Activated B cell treated with CpG ODN at 0.5 μM for 24 hours (primary cell): ENCODE results near the gene MAU2. TPM values are rescaled to one million over a fixed set of nuclear protein-coding genes. Genes with fewer than 3 reads are reported as not detected.

Experiments used
- ATAC-seq: fragments of 200-7000 bp; cut with Tn5 transposase; one replicate; pipeline ENCODE4 v1.10.0; 2021; ENCODE audit warnings: low read depth, mild to moderate bottlenecking, moderate library complexity
- CTCF ChIA-PET: fragments of 350-600 bp; sonication (Branson Sonifier 250); formaldehyde crosslinking; loops from one replicate; lab custom pipeline; 2021; ENCODE audit warnings: antibody characterized with exemption; lab: Charles Lee
- POLR2A ChIA-PET: fragments of 350-600 bp; sonication (Branson Sonifier 250); formaldehyde crosslinking; loops from one replicate; lab custom pipeline; 2021; ENCODE audit warnings: antibody characterized with exemption; lab: Charles Lee
- DNase-seq: peaks from one replicate; pipeline ENCODE4 v3.0.0; 2022
- H3K27ac Mint-ChIP-seq: one replicate; pipeline ENCODE4 v1.8.0; 2020; ENCODE audit warnings: mixed read lengths
- H3K27me3 Mint-ChIP-seq: one replicate; pipeline ENCODE4 v1.8.0; 2021; ENCODE audit warnings: mixed read lengths
- H3K36me3 Mint-ChIP-seq: one replicate; pipeline ENCODE4 v1.8.0; 2021; ENCODE audit warnings: low read depth, mixed read lengths
- H3K4me1 Mint-ChIP-seq: one replicate; pipeline ENCODE4 v1.8.0; 2021; ENCODE audit warnings: mixed read lengths
- H3K4me3 Mint-ChIP-seq: one replicate; pipeline ENCODE4 v1.8.0; 2020; ENCODE audit warnings: mild to moderate bottlenecking, mixed read lengths
- H3K9me3 Mint-ChIP-seq: one replicate; pipeline ENCODE4 v1.8.0; 2020; ENCODE audit warnings: mixed read lengths
- intact Hi-C: fragments of 100-400 bp; cut with micrococcal nuclease; formaldehyde crosslinking; loops from one replicate; pipeline ENCODE4 v1.15.1; 2024
- total RNA-seq: library from RNA; stranded (reverse); gene quantifications from 2 replicates; pipeline ENCODE4 v1.2.3, GENCODE V29; 2022
- TF ChIP-seq, protein P1 (sequence below): fragments of 200-600 bp; IDR thresholded peaks from one replicate; pipeline ENCODE4 v1.8.0; 2022; ENCODE audit warnings: antibody characterized with exemption, mild to moderate bottlenecking

Gene MAU2
- total RNA-seq, 1 donor from 2014 or later: 126 TPM

DNA sequence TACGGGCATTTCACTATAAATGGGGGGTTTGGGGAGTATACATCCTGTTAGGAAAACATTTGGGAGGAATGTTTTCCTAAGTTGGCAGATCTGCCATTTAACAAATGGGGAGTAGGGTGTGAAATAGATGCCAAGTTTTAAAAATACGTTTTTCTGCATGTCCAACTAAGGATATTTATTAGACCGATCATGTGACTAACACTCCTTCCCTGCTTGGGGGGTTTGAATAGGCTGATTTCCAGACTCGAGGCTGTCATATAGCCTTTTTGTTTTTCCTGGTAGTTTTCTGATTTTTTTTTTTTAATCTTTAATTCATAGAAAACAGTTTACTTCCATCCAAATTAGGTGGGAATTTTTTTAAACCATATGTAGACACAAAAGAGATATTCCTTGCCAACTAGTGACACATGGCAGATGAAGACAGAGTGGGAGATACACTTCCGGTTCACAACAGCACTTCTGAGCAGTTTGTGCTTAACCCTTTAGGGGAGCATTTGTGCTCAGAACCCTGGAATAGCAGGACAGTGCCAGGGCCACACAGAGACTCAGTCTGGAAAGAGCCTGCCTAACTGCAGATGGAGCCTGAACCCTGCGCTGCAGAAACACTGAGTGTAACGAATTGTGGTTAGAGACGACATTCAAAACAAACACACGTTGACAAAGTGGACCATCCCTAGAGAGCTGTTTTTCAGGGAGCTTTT lies 79.3 kb downstream of the MAU2 start:
- Mint-ChIP-seq H3K27ac (no peak overlapping the region), H3K9me3 (no peaks in the 10 kb centered on the region), H3K4me1 (peaks cover 21% of the 10 kb centered on the region), H3K36me3 (no peaks in the 10 kb centered on the region), H3K27me3 (no peaks in the 10 kb centered on the region), H3K4me3 (no peak overlapping the region)
- no peak for ATAC-seq
- CTCF ChIA-PET: no interaction called here
- POLR2A ChIA-PET: interaction anchor here (1.9 kb wide), 1 partner anchor 35 kb away, joined by 4 read pairs; no protein-coding TSS in a partner anchor
- TF ChIP-seq, protein P1, sequence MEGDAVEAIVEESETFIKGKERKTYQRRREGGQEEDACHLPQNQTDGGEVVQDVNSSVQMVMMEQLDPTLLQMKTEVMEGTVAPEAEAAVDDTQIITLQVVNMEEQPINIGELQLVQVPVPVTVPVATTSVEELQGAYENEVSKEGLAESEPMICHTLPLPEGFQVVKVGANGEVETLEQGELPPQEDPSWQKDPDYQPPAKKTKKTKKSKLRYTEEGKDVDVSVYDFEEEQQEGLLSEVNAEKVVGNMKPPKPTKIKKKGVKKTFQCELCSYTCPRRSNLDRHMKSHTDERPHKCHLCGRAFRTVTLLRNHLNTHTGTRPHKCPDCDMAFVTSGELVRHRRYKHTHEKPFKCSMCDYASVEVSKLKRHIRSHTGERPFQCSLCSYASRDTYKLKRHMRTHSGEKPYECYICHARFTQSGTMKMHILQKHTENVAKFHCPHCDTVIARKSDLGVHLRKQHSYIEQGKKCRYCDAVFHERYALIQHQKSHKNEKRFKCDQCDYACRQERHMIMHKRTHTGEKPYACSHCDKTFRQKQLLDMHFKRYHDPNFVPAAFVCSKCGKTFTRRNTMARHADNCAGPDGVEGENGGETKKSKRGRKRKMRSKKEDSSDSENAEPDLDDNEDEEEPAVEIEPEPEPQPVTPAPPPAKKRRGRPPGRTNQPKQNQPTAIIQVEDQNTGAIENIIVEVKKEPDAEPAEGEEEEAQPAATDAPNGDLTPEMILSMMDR: no peak
- intact Hi-C loops: loop anchor here (10.0 kb wide), 1 partner anchor 335 kb away; the partner anchor contains the start of gene SLC25A42
- no peak for DNase-seq

- peaks cover 5% of the 10 kb centered on the region for H3K36me3 Mint-ChIP-seq
- ChIA-PET CTCF (interaction anchor here (5.0 kb wide), 1 partner anchor 87 kb away, joined by 49 read pairs; no protein-coding TSS in a partner anchor), POLR2A (interaction anchor here (0.6 kb wide), 2 partner anchors 11 to 15 kb away, joined by 4 to 6 read pairs; no protein-coding TSS in a partner anchor)
Observed at GRCh38 chr19:19402656-19403372, 82.2 kb downstream of the MAU2 start.

GRCh38 chr19:19403373-19403901 lies 82.8 kb downstream of the MAU2 start:
- intact Hi-C loops: loop anchor here (10.0 kb wide), 1 partner anchor 339 kb away; the partner anchor contains the start of gene SLC25A42
- ATAC-seq (no peak), DNase-seq (no peak)
- peak overlapping the region; percentile 63 for H3K27ac Mint-ChIP-seq
- POLR2A ChIA-PET: interaction anchor here (0.6 to 2.5 kb wide), 2 partner anchors 15 to 18 kb away, joined by 6 to 29 read pairs; no protein-coding TSS in a partner anchor
- no peak overlapping the region for H3K4me3 Mint-ChIP-seq
- no peaks in the 10 kb centered on the region for H3K27me3 Mint-ChIP-seq
- CTCF ChIA-PET: interaction anchor here (5.0 kb wide), 1 partner anchor 87 kb away, joined by 49 read pairs; no protein-coding TSS in a partner anchor
- H3K4me1 Mint-ChIP-seq: peaks cover 40% of the 10 kb centered on the region
- H3K9me3 Mint-ChIP-seq: no peaks in the 10 kb centered on the region
- TF ChIP-seq, protein P1: no peak
- H3K36me3 Mint-ChIP-seq: peaks cover 5% of the 10 kb centered on the region

More at GRCh38 chr19:19402656-19403372, 82.2 kb downstream of the MAU2 start:
- Mint-ChIP-seq H3K9me3 (no peaks in the 10 kb centered on the region), H3K27ac (peak overlapping the region; percentile 63), H3K4me1 (peaks cover 34% of the 10 kb centered on the region), H3K4me3 (no peak overlapping the region), H3K27me3 (no peaks in the 10 kb centered on the region)
- TF ChIP-seq, protein P1: no peak
- intact Hi-C loops: loop anchor here (10.0 kb wide), 1 partner anchor 338 kb away; the partner anchor contains the start of gene SLC25A42
- DNase-seq (no peak), ATAC-seq (no peak)

DNA sequence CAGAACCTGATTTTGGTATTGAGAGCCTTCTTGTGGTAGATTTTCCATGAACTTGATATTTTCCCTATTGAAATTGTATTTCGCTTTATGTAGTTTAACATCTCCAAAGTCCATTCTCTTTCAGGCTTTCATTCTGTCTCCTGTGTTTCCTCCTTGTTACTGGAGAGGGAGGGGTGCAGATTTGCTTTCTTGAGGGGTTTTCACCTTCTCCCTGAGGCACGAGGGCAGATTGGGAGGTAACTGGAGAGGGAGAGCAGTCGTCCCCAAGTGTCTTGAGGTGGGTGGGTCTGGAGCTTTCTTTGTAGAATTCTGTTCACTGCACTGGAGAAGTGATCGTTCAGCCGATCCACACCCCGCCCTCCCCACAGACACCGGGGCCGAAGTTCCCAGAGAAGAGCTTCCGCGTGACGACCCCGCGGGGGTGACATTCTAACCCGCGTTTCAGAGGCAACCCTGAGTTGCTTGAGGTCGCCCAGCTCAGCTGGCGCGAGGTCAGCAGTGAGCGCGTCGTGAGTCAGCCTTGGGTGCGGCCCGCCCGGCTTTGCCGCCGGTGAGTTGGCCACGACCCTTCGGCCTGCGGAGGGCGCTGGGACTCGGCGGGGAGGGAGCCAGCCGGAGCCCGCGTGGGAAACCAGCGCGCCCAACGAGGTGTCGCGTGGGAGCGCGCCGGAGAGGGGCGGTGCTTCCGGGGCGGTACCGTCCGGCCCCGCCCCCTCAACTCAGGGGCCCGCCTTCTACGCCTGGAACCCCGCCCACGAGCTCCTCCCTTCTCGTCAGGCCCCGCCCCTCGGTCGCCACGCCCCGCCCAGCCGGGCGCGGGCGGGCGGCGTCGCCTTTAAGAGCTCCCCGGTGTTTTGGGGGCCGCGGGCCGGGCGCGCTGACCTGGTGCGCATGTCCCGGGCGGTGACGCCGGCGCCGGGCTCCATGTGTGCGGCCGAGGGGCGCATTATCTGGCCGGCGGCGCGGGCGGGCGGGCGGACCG lies 84.5 kb downstream of the MAU2 start, which contains the start of gene GATAD2A:
Gene GATAD2A (plus strand): TSS at position 797 of the 982 bp plus-strand sequence. CDS start 59,671 bp downstream, outside the sequence.
- H3K9me3 Mint-ChIP-seq: no peaks in the 10 kb centered on the region
- ATAC-seq (peak; percentile 86), DNase-seq (peak; percentile 96)
- intact Hi-C loops: loop anchor here (1.0 to 10.0 kb wide), 7 partner anchors 20 to 340 kb away; partner anchors contain the start of genes BORCS8, MAU2, RFXANK and SLC25A42
- TF ChIP-seq, protein P1: no peak
- H3K4me3 Mint-ChIP-seq: peak within 1 kb of the TSS; percentile 97
- ChIA-PET POLR2A (interaction anchor here (0.6 to 2.8 kb wide), 20 partner anchors 8 to 495 kb away, joined by 3 to 29 read pairs (median 5); partner anchors contain the start of genes NDUFA13 and TSSK6), CTCF (interaction anchor here (0.6 to 5.0 kb wide), 9 partner anchors 10 to 128 kb away, joined by 3 to 49 read pairs (median 4); partner anchors contain the start of genes NDUFA13 and TSSK6)
- peak within 1 kb of the TSS; percentile 89 for H3K27ac Mint-ChIP-seq
- H3K27me3 Mint-ChIP-seq: no peaks in the 10 kb centered on the region
- peaks cover 55% of the 10 kb centered on the region for H3K4me1 Mint-ChIP-seq
- peaks cover 6% of the 10 kb centered on the region for H3K36me3 Mint-ChIP-seq
